GM18519 (cell line): ENCODE results near the gene C12orf75.
"Not testable (repeated sequence)": the region's sequence is repeated elsewhere in the genome, so short reads cannot be mapped to it uniquely, and the experiment has no call there.

Experiments
- ATAC-seq: cut with Tn5 transposase; IDR thresholded peaks from one replicate; pipeline ENCODE4 v1.9.1; 2021; ENCODE audit warnings: mild to moderate bottlenecking, moderate library complexity; ENCODE audit not compliant: unreplicated experiment, low FRiP score

Gene C12orf75

DNA sequence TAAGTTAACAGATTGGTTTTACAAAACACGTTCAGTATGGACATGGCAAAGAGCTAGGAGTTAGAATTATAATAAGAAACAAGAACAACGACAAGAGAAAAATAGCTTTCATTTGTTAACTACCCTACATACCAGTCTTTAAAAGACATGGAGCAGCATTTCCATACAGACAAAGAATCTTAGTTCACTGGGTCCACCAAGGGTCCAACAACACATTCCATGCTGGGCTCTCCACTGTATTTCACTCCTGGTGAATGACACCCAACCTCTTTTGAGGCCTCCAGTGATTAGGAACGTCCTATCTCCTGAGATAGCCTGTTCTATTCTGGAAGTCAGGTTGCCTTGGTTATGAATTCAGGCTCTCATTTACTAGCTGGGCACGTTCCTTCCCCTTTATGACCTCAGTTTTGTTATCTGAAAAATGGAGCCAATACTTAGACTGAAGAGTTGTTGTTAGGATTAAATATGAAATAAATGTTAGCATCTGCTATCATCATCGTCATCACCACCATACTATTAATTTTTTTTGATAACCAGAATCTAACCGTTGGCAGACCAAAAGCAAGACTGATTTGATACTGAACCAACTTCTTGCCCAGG is 37.7 kb downstream of the C12orf75 start:
- no peak for ATAC-seq

- no peak for ATAC-seq
These were observed 38.5 kb downstream of the C12orf75 start for GRCh38 chr12:105369014-105369413.

DNA sequence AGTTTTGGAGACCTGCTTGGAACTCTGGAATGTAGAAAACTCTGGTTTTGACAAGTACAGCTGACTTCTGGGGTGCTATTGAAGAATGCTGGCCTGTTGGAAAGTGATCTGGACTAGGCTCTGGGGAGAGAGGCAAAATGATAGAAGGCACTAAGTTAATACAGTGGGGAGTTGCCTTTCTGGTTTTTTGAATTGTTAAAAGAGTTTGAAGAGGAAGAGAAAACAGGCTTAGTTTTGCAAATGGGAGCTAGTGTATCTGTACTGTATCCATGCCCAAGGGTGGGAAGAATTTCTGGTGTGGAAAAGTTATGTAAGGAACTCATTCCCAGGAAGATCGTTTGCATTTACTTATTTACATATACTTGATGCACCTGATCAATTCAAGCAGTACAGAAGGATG is 43.8 kb downstream of the C12orf75 start:
- no peak for ATAC-seq

DNA sequence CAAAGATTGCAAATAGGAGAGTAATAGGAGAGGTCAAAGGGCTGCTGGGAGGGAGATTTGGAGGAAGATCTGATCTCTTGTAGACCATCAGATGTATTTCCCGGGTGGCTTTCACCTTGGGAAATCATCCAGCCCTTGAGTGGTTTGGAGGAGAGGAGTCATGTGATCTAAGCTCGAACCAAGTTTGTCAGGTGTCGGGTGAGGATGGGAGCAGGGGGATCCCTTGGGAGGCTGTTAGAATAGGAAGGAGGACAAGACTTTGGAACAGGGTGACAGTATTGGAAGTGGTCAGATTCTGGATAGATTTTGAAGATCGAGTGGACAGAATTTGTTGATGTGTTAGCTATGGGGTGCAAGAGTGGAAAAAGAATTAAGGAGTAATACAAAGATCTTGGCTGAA is 46.6 kb downstream of the C12orf75 start:
- no peak for ATAC-seq

DNA sequence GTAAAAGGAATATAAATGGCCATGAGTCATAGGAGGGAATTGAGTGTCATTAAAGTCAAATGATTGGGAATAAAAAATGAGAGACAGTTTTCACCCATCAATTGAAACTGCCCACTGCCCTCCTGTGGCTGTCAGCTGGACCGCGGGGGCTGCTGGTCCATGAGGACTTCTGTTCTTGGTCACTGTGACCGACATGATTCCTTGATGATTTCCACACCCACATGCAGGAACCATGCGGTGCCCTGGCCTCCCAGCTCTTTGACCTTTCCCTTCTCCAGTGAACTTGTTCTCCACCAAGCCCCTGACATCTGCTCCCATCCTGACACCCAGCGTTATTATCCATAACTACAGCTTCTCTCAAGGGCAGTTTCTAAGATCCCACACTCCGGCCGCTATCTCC is 48.4 kb downstream of the C12orf75 start:
- ATAC-seq: no peak

- ATAC-seq: no peak
These were observed 52.5 kb downstream of the C12orf75 start for GRCh38 chr12:105382771-105383622.

- ATAC-seq: no peak
These were observed 53.7 kb downstream of the C12orf75 start for GRCh38 chr12:105384220-105384619.

DNA sequence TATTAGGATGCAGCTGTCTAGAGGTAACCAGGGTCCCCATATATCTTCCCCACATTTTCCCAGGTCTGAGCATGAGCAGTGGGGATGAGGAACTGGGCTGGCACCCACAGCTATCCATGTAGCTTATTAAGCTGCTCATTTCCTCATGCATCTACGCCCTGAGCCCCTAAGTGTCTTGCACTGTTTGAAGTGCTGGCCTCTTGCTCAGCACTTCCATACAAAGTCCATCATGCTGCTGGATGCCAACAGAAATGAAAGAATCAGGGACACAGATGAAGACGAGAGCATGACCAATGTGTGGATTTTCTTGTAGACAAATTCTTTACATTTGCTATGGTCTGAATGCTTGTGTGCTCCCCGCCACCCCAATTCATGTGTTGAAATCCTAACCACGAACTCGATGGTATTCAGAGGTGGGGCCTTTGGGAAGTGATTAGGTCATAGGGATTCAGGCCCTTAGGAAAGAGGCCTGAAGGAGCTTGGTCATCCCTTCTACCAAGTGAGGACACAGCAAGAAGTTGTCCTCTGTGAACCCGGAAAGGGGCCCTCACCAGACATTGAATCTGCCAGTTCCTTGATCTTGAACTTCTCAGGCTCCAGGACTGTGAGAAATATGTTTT is 54.5 kb downstream of the C12orf75 start:
- ATAC-seq: no peak

GRCh38 chr12:105386431-105386830 is 55.9 kb downstream of the C12orf75 start:
- no peak for ATAC-seq

DNA sequence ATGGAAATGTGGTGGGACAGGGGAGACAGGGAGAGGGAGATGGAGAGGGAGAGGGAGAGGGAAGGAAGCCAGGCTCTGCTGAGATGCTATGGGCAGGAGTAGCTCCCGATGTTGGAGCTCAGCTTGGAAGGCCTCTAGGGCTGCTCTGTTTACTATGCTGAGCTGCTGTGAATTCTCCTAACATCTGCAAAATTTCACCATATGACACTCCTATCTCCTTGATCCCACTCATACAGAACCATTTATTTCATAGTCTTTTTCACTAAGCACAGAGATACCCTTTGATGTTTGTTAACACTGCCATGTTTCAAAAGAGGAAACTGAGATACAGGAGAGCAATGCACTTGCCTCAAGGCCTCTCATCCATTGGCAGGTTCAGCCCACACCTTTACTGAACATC is 60.7 kb downstream of the C12orf75 start:
- ATAC-seq: no peak

GRCh38 chr12:105393587-105393986 is 63.1 kb downstream of the C12orf75 start:
- no peak for ATAC-seq

DNA sequence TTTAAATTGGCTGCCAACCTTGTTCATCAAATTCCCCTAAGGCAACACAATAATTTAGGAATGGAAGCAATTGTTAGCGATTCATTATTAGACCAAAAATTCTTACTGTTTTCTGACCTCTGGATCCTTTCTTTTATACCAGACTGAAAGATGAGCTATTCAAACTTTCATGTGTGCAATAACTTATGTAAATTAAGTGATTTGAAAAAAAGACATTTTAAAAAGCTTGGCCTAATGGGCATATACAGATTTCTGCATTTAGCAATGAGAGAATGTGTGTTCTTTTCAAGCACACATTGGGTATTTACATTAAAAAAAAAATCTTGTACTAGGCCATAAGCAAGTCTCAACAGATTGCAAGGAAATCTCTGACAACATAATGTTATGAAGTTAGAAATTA is 65.5 kb downstream of the C12orf75 start:
- no peak for ATAC-seq

- no peak for ATAC-seq
These were observed 66.5 kb downstream of the C12orf75 start for GRCh38 chr12:105396983-105397382.

DNA sequence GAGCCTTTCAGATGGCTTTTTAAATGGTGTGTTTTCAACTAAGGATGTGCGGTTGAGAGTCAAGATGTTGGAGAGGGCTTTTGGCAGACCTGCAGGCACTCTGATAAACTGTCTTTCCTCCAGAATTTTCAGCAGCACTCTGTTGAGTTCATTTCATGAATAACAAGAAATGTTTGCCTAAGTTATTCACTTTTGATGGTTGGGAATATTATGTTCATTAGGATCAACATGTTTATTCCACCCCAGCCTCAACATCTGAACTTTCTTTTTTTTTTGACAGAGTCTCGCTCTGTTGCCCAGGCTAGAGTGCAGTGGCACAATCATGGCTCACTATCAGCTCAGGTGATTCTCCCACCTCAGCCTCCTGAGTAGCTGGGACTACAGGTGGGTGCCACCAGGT is 68.4 kb downstream of the C12orf75 start:
- ATAC-seq: no peak

DNA sequence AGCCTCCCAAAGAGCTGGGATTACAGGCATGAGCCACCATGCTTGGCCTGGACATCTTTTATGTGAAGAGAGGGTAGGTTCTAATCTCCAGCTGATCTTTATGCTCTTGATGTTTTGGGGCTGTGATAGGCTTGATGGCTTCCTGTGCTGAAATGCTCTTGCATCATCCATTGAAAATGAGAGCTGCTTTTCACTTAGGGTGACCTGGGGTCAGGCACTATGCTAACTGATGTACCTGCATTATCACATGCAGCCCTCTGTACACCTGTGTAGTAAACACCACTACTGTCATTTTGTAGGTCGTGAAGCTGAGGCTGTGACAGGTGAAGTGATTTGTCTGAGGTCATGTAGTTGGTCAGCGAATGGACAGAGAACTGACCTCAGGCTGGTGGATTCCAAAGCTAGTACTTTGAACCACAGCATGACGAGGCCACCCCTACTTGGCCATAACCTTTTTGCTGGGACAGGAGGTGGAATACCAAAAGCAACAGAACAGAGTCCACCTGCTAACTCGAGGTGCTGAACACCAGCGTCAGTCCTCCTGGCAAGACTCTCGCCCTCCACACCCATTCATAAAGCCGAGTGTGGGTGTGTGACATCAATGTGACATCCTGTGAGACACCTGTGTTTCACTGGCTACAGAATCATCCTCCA is 69.1 kb downstream of the C12orf75 start:
- ATAC-seq: no peak

DNA sequence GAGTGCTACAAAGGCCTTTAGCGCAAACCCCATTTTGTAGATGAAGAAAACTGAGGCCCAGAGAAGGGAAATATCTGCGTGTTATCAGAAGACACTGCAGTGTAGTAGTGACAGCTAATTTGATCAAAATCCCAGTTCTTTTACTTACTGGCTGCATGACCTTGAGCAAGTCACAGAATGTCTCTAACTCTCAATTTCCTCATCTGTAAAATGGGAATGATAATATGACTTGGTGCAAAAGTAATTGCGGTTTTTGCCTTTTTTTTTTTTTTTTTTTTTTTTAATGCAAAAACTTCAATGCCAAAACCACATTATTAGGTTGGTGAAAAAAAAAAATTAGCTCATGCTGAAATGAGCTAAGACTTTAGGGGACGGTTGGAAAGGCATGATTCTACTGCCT is 69.7 kb downstream of the C12orf75 start:
- no peak for ATAC-seq

GRCh38 chr12:105401198-105401597 is 70.7 kb downstream of the C12orf75 start:
- ATAC-seq: no peak

DNA sequence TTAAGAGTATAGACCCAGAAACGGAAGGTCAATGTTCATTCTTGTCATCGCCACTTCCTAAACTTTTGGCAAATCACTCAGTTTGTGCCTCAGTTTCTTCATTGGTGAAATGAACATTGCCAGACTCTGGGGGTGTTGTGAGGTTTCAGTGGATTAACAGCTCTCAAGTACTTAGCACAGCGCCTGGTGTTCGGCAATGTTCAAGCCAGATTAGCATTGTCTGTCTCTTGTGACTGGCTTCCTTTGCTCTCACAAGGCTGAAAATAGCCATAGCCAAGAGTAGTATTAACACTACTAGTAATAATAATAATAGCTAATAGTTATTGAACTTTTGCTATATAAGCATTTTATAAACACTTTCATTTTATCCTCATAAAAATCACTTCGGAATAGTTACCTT is 71.9 kb downstream of the C12orf75 start:
- no peak for ATAC-seq

DNA sequence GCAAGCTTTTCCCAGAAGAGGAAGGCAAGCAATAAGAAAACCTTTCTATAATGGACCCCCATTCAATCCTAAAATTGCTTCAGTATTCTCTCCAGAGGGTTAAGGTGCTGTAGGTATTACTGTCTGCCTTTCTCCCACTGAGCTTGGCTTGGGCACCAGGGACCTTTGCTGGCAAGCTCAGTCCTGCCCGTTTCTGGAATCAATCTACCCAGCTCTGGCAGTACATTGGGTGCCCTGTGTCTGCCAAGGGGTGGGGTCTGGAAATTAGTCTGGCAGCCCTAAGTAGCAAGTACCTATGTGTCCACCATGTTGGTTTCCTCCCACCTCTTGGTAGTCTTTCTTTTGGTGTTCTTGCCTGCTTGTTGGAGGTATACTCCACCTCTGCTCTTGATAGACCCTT is 72.6 kb downstream of the C12orf75 start:
- no peak for ATAC-seq

DNA sequence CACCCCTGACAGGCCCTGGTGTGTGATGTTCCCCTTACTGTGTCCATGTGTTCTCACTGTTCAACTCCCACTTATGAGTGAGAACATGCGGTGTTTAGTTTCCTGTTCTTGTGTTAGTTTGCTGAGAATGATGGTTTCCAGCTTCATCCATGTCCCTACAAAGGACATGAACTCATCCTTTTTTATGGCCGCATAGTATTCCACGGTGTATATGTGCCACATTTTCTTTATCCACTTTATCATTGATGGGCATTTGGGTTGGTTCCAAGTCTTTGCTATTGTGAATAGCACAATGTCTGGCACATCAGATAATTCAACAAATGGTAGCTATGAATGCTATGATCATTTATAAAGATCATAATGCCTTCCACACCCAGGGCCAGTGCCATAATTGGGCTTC is 73.6 kb downstream of the C12orf75 start:
- ATAC-seq: not testable (repeated sequence)

GRCh38 chr12:105406497-105406896 is 76.0 kb downstream of the C12orf75 start:
- ATAC-seq: no peak
